GM12891 (cell line): ENCODE measurements around the gene SAMMSON.
A peak's percentile ranks its signal among the peaks of the same experiment; 100 is the strongest.

Source experiments
- DNase-seq: peaks from one replicate; pipeline ENCODE4 v3.0.0; 2011; ENCODE audit warnings: low spot score; ENCODE audit not compliant: insufficient read length
- FAIRE-seq: peaks from 2 replicates; lab custom pipeline; 2011; peaks lifted over from hg19 to GRCh38; lab: Jason Lieb, UNC
- PAX5 ChIP-seq: IDR thresholded peaks from 2 replicates; pipeline ENCODE4 v1.6.1; 2011; ENCODE audit warnings: low read length, moderate library complexity, mild to moderate bottlenecking; ENCODE audit not compliant: insufficient read depth, severe bottlenecking
- POLR2A ChIP-seq: IDR thresholded peaks from 2 replicates; pipeline ENCODE4 v1.6.1; 2011; ENCODE audit warnings: low read depth, low read length, control low read depth
- POLR2AphosphoS5 ChIP-seq: IDR thresholded peaks from 2 replicates; pipeline ENCODE4 v1.6.1; 2011; ENCODE audit warnings: low read depth, low read length, control low read depth
- POU2F2 ChIP-seq: IDR thresholded peaks from 2 replicates; pipeline ENCODE4 v1.6.1; 2011; ENCODE audit warnings: low read depth, mild to moderate bottlenecking, control low read depth, low read length, moderate library complexity
- SPI1 ChIP-seq: IDR thresholded peaks from 2 replicates; pipeline ENCODE4 v1.6.1; 2011; ENCODE audit warnings: low read depth, low read length, control low read depth
- TAF1 ChIP-seq: IDR thresholded peaks from 2 replicates; pipeline ENCODE4 v1.6.1; 2011; ENCODE audit warnings: low read depth, low read length, control low read depth

The SAMMSON gene

GRCh38 chr3:70000563-70001081 is 1.1 kb downstream of the SAMMSON start:
- no peak for TF ChIP-seq TAF1
- no peak for TF ChIP-seq POLR2A
- TF ChIP-seq SPI1, result no peak
- no peak for TF ChIP-seq POLR2AphosphoS5
- no peak for TF ChIP-seq PAX5
- TF ChIP-seq POU2F2, result no peak

GRCh38 chr3:70003119-70003518 is 3.6 kb downstream of the SAMMSON start:
- FAIRE-seq (no peak), DNase-seq (no peak)
- TF ChIP-seq POLR2A (no peak), PAX5 (no peak), TAF1 (no peak), SPI1 (no peak), POU2F2 (no peak), POLR2AphosphoS5 (no peak)

More at GRCh38 chr3:70000563-70001081, 1.1 kb downstream of the SAMMSON start:
- FAIRE-seq (no peak), DNase-seq (no peak)

GRCh38 chr3:70006089-70006488 is 6.6 kb downstream of the SAMMSON start:
- no peak for TF ChIP-seq SPI1
- no peak for TF ChIP-seq TAF1
- FAIRE-seq, result no peak
- no peak for DNase-seq

GRCh38 chr3:70010346-70010745 is 10.8 kb downstream of the SAMMSON start:
- TF ChIP-seq POU2F2, result no peak
- TF ChIP-seq SPI1, result no peak
- TF ChIP-seq TAF1, result no peak
- TF ChIP-seq POLR2A, result no peak
- no peak for TF ChIP-seq PAX5
- no peak for TF ChIP-seq POLR2AphosphoS5
- DNase-seq (no peak), FAIRE-seq (no peak)

GRCh38 chr3:70011582-70011981 is 12.0 kb downstream of the SAMMSON start:
- TF ChIP-seq POLR2AphosphoS5 (no peak), POU2F2 (no peak), TAF1 (no peak), POLR2A (no peak), PAX5 (no peak), SPI1 (no peak)
- FAIRE-seq (no peak), DNase-seq (no peak)

GRCh38 chr3:70020906-70021660 is 21.6 kb downstream of the SAMMSON start:
- no peak for TF ChIP-seq POLR2AphosphoS5
- no peak for TF ChIP-seq PAX5
- peak; percentile 17; the same call in 1 of the 2 replicates for TF ChIP-seq SPI1
- no peak for FAIRE-seq
- DNase-seq, result no peak

GRCh38 chr3:70028361-70028760 is 28.8 kb downstream of the SAMMSON start:
- TF ChIP-seq TAF1 (no peak), POLR2AphosphoS5 (no peak), SPI1 (no peak)
- FAIRE-seq (no peak), DNase-seq (no peak)

GRCh38 chr3:70038693-70039092 is 39.2 kb downstream of the SAMMSON start:
- TF ChIP-seq PAX5 (no peak), POLR2A (no peak), POLR2AphosphoS5 (no peak), TAF1 (no peak)
- FAIRE-seq (no peak), DNase-seq (no peak)

- FAIRE-seq (no peak), DNase-seq (no peak)
- TF ChIP-seq SPI1 (no peak), PAX5 (no peak), POU2F2 (no peak), POLR2A (no peak), POLR2AphosphoS5 (no peak), TAF1 (no peak)
These were observed 40.9 kb downstream of the SAMMSON start for GRCh38 chr3:70040386-70040785.

- no peak for FAIRE-seq
- no peak for TF ChIP-seq POU2F2
- no peak for TF ChIP-seq SPI1
- no peak for TF ChIP-seq TAF1
- no peak for TF ChIP-seq PAX5
- no peak for TF ChIP-seq POLR2AphosphoS5
- TF ChIP-seq POLR2A, result no peak
- DNase-seq, result no peak
These were observed 43.1 kb downstream of the SAMMSON start for GRCh38 chr3:70042641-70043040.

- TF ChIP-seq SPI1, result no peak
- TF ChIP-seq PAX5, result no peak
- no peak for TF ChIP-seq POU2F2
- no peak for TF ChIP-seq TAF1
- no peak for TF ChIP-seq POLR2A
- no peak for TF ChIP-seq POLR2AphosphoS5
- no peak for FAIRE-seq
These were observed 50.2 kb downstream of the SAMMSON start for GRCh38 chr3:70049761-70050160.

More at GRCh38 chr3:70049761-70050160, 50.2 kb downstream of the SAMMSON start:
- no peak for DNase-seq
